SK-N-SH treated with all-trans-retinoic acid at 6 μM for 48 hours (cell line): ENCODE results near the gene TRIM8.

Experiments used
- ATAC-seq: fragments of 200-7000 bp; cut with Tn5 transposase; 3 replicates; pipeline ENCODE4 v1.9.1; 2020; ENCODE audit warnings: mild to moderate bottlenecking, moderate library complexity
- ARNTL ChIP-seq: fragments of 450-650 bp; formaldehyde crosslinking; IDR thresholded peaks from 2 replicates; pipeline ENCODE4 v1.5.0; 2020; ENCODE audit warnings: low read depth, mild to moderate bottlenecking, moderate library complexity, borderline replicate concordance
- BACH2 ChIP-seq: fragments of 250-450 bp; sonication (Bioruptor Pico); IDR thresholded peaks from 2 replicates; pipeline ENCODE4 v1.9.0; 2021; ENCODE audit warnings: mild to moderate bottlenecking, borderline replicate concordance
- CREB5 ChIP-seq: fragments of 250-450 bp; sonication (Bioruptor Pico); IDR thresholded peaks from 2 replicates; pipeline ENCODE4 v1.5.1; 2020; ENCODE audit warnings: low read depth, mild to moderate bottlenecking, moderate library complexity
- CSDC2 ChIP-seq: fragments of 250-450 bp; sonication (Bioruptor Pico); IDR thresholded peaks from 2 replicates; pipeline ENCODE4 v1.5.0; 2020; ENCODE audit warnings: mild to moderate bottlenecking, moderate library complexity
- ESRRG ChIP-seq: fragments of 250-450 bp; sonication (Bioruptor Pico); IDR thresholded peaks from 2 replicates; pipeline ENCODE4 v1.6.1; 2021; ENCODE audit warnings: mild to moderate bottlenecking
- GLIS3 ChIP-seq: fragments of 250-450 bp; sonication (Bioruptor Pico); IDR thresholded peaks from 2 replicates; pipeline ENCODE4 v1.5.0; 2020; ENCODE audit warnings: mild to moderate bottlenecking, moderate library complexity
- ISL1 ChIP-seq: fragments of 250-450 bp; sonication (Bioruptor Pico); IDR thresholded peaks from 2 replicates; pipeline ENCODE4 v2.1.2; 2022; ENCODE audit warnings: mild to moderate bottlenecking, moderate library complexity
- OSR1 ChIP-seq: fragments of 250-450 bp; sonication (Bioruptor Pico); IDR thresholded peaks from 2 replicates; pipeline ENCODE4 v1.8.0; 2022; ENCODE audit warnings: moderate library complexity, mild to moderate bottlenecking, inconsistent platforms
- PATZ1 ChIP-seq: fragments of 250-450 bp; sonication (Bioruptor Pico); IDR thresholded peaks from 2 replicates; pipeline ENCODE4 v1.8.0; 2020; ENCODE audit warnings: mild to moderate bottlenecking, moderate library complexity, borderline replicate concordance
- PPARA ChIP-seq: fragments of 250-450 bp; sonication (Bioruptor Pico); IDR thresholded peaks from 2 replicates; pipeline ENCODE4 v1.5.0; 2020; ENCODE audit warnings: mild to moderate bottlenecking, borderline replicate concordance
- RARB ChIP-seq: fragments of 250-450 bp; sonication (Bioruptor Pico); IDR thresholded peaks from 2 replicates; pipeline ENCODE4 v1.8.0; 2021; ENCODE audit warnings: mild to moderate bottlenecking, moderate library complexity
- SNAI2 ChIP-seq: fragments of 250-450 bp; sonication (Bioruptor Pico); IDR thresholded peaks from 2 replicates; pipeline ENCODE4 v1.5.0; 2020; ENCODE audit warnings: mild to moderate bottlenecking, moderate library complexity
- TCF4 ChIP-seq: fragments of 250-450 bp; sonication (Bioruptor Pico); IDR thresholded peaks from 2 replicates; pipeline ENCODE4 v1.8.0; 2021; ENCODE audit warnings: mild to moderate bottlenecking, moderate library complexity, borderline replicate concordance
- TOX ChIP-seq: fragments of 250-450 bp; sonication (Bioruptor Pico); IDR thresholded peaks from 2 replicates; pipeline ENCODE4 v1.8.0; 2021; ENCODE audit warnings: mild to moderate bottlenecking, moderate library complexity, borderline replicate concordance
- ZC3H10 ChIP-seq: fragments of 250-450 bp; sonication (Bioruptor Pico); IDR thresholded peaks from 2 replicates; pipeline ENCODE4 v1.5.1; 2021; ENCODE audit warnings: mild to moderate bottlenecking, moderate library complexity
- ZFP30 ChIP-seq: fragments of 450-650 bp; formaldehyde crosslinking; IDR thresholded peaks from 2 replicates; pipeline ENCODE4 v1.5.0; 2022; ENCODE audit warnings: mild to moderate bottlenecking, moderate library complexity
- ZNF565 ChIP-seq: fragments of 450-650 bp; formaldehyde crosslinking; conservative IDR thresholded peaks from 2 replicates; pipeline ENCODE4 v1.5.0; 2020; ENCODE audit warnings: low read depth, mild to moderate bottlenecking, moderate library complexity
- ZNF70 ChIP-seq: fragments of 450-650 bp; formaldehyde crosslinking; IDR thresholded peaks from 2 replicates; pipeline ENCODE4 v1.5.0; 2020; ENCODE audit warnings: mild to moderate bottlenecking, moderate library complexity
- ZNF8 ChIP-seq: fragments of 450-650 bp; formaldehyde crosslinking; IDR thresholded peaks from 2 replicates; pipeline ENCODE4 v1.5.0; 2020; ENCODE audit warnings: mild to moderate bottlenecking, moderate library complexity
- TF ChIP-seq, protein P1 (sequence below): fragments of 250-450 bp; sonication (Bioruptor Pico); IDR thresholded peaks from 2 replicates; pipeline ENCODE4 v1.5.1; 2021; ENCODE audit warnings: mild to moderate bottlenecking, moderate library complexity
- TF ChIP-seq, protein P2 (sequence below): fragments of 250-450 bp; sonication (Bioruptor Pico); IDR thresholded peaks from 2 replicates; pipeline ENCODE4 v1.8.0; 2021; ENCODE audit warnings: low read depth, mild to moderate bottlenecking, moderate library complexity, borderline replicate concordance

The TRIM8 gene

GRCh38 chr10:102632394-102633111, 11.7 kb upstream of the TRIM8 start:
- peak; percentile 14 for ATAC-seq
- TF ChIP-seq CREB5 (CRISPR knock-in tag) (no peak), ZFP30 (CRISPR knock-in tag) (no peak), PATZ1 (CRISPR knock-in tag) (no peak), ISL1 (CRISPR knock-in tag) (no peak), BACH2 (no peak), TOX (CRISPR knock-in tag) (no peak), CSDC2 (CRISPR knock-in tag) (no peak), ZNF8 (no peak), ZNF70 (CRISPR knock-in tag) (no peak), ZNF565 (CRISPR knock-in tag) (no peak), ARNTL (CRISPR knock-in tag) (no peak), TCF4 (CRISPR knock-in tag) (no peak), SNAI2 (no peak)
- TF ChIP-seq, protein P1, sequence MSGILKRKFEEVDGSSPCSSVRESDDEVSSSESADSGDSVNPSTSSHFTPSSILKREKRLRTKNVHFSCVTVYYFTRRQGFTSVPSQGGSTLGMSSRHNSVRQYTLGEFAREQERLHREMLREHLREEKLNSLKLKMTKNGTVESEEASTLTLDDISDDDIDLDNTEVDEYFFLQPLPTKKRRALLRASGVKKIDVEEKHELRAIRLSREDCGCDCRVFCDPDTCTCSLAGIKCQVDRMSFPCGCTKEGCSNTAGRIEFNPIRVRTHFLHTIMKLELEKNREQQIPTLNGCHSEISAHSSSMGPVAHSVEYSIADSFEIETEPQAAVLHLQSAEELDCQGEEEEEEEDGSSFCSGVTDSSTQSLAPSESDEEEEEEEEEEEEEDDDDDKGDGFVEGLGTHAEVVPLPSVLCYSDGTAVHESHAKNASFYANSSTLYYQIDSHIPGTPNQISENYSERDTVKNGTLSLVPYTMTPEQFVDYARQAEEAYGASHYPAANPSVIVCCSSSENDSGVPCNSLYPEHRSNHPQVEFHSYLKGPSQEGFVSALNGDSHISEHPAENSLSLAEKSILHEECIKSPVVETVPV (CRISPR knock-in tag): no peak

- TF ChIP-seq CREB5 (CRISPR knock-in tag) (no peak), GLIS3 (CRISPR knock-in tag) (no peak), ARNTL (CRISPR knock-in tag) (no peak), ZNF565 (CRISPR knock-in tag) (no peak), ZC3H10 (CRISPR knock-in tag) (no peak), TCF4 (CRISPR knock-in tag) (no peak), ZFP30 (CRISPR knock-in tag) (no peak), PATZ1 (CRISPR knock-in tag) (no peak), ZNF70 (CRISPR knock-in tag) (no peak), ISL1 (CRISPR knock-in tag) (no peak), OSR1 (no peak), TOX (CRISPR knock-in tag) (no peak), SNAI2 (no peak), RARB (CRISPR knock-in tag) (no peak), PPARA (CRISPR knock-in tag) (no peak), ESRRG (CRISPR knock-in tag) (no peak)
- TF ChIP-seq, protein P2, sequence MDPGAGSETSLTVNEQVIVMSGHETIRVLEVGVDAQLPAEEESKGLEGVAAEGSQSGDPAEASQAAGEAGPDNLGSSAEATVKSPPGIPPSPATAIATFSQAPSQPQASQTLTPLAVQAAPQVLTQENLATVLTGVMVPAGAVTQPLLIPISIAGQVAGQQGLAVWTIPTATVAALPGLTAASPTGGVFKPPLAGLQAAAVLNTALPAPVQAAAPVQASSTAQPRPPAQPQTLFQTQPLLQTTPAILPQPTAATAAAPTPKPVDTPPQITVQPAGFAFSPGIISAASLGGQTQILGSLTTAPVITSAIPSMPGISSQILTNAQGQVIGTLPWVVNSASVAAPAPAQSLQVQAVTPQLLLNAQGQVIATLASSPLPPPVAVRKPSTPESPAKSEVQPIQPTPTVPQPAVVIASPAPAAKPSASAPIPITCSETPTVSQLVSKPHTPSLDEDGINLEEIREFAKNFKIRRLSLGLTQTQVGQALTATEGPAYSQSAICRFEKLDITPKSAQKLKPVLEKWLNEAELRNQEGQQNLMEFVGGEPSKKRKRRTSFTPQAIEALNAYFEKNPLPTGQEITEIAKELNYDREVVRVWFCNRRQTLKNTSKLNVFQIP (CRISPR knock-in tag): no peak
- peak; percentile 28 for ATAC-seq
Measured at GRCh38 chr10:102633287-102633686, 11.0 kb upstream of the TRIM8 start.
